Measurements from ENCODE around the gene C2CD2L. TPM values are rescaled to one million over a fixed set of nuclear protein-coding genes. Genes with fewer than 3 reads are reported as not detected.
"Not testable (repeated sequence)": the region's sequence is repeated elsewhere in the genome, so short reads cannot be mapped to it uniquely, and the experiment has no call there.

C2CD2L gene
- total RNA-seq, 1 donor from 2014 or later, result 11.0 TPM

GRCh38 chr11:119149018-119149785 lies 42.1 kb downstream of the C2CD2L start, which contains the start of gene ABCG4:
Gene ABCG4 (plus strand): TSS chr11:119149052. CDS start chr11:119149966, 914 bp downstream.
- no peak for DNase-seq (ENCODE audit: low spot score)

DNA sequence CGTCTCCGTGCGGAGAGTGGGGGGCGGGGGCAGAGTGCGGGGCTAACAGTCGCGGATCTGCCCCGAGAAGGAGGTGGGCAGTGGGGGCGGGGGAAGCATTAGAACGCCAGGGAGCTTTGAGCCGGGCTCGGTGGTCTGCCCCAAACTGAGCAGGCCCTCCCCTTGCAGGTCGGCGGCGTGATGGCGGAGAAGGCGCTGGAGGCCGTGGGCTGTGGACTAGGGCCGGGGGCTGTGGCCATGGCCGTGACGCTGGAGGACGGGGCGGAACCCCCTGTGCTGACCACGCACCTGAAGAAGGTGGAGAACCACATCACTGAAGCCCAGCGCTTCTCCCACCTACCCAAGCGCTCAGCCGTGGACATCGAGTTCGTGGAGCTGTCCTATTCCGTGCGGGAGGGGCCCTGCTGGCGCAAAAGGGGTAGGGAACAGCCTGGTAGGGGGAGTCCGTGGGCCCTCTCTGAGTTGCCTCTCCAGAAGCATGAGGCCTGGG lies 42.7 kb downstream of the C2CD2L start:
- DNase-seq (ENCODE audit: low spot score), result no peak

GRCh38 chr11:119152043-119152442 lies 44.9 kb downstream of the C2CD2L start:
- no peak for DNase-seq (ENCODE audit: low spot score)

GRCh38 chr11:119152604-119153003 lies 45.5 kb downstream of the C2CD2L start:
- no peak for DNase-seq (ENCODE audit: low spot score)

DNA sequence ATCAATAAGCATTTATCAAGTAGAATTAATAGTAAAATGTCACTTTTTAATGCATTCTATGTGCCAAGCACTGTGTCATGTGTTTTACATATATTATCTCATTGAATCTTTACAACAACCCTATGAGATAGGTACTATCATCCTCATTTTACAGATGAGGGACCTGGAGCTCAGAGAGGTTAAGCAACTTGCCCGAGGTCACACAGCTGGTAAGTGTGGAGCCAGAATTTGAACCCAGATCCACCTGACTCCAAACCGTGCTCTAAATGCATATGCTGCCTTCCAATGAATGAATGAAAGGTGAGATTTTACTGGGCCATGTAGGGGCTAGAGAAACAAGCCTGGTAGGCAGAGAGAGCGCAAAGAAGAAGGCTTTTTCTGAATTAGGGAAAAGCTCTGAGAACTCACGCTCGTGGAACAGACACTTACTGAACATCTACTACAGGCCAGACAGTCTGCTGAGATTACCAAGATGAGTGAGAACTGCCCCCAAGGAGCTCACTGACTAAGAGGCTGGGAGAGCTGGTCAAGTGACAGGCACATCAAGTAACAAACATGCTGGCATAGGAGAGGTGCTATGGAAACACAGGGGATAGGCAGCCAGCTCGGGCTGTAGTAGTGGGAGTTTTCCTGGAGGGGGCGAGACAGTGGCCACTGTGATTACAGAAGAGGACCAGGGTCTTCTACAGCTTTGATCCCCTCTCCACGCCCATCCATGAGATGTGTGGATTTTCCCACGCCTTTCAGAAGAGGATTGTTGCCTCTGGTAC lies 46.1 kb downstream of the C2CD2L start:
- DNase-seq (ENCODE audit: low spot score), result no peak

DNA sequence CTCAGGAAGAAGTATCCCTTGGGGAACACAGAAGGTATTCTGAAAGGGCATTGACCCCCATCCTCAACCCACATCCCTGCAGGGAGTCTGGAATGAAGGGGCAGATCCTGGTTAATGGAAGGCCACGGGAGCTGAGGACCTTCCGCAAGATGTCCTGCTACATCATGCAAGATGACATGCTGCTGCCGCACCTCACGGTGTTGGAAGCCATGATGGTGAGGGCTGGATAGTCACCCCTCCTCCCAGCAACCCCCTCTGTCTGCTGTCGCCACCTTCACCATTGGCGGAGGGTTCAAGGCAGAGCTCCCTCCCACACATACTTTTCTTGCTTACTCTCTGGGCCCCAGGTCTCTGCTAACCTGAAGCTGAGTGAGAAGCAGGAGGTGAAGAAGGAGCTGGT lies 47.0 kb downstream of the C2CD2L start:
- no peak for DNase-seq (ENCODE audit: low spot score)

GRCh38 chr11:119155733-119156492 lies 48.8 kb downstream of the C2CD2L start:
- no peak for DNase-seq (ENCODE audit: low spot score)

DNA sequence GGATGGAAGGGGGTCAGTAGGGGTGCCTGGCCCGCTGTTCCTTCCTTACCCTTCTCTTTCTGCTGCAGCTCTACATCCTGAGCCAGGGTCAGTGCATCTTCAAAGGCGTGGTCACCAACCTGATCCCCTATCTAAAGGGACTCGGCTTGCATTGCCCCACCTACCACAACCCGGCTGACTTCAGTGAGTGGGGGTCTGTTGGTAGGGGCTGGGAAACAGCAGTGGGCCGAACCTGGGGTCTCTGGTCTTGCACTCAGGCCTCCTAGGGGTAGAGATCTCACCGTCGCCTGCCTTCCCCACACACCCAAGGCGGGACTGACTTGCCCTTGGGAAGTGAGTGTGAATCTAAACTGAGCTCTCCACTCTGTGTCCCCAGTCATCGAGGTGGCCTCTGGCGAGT lies 49.4 kb downstream of the C2CD2L start:
- DNase-seq (ENCODE audit: low spot score), result no peak

- DNase-seq (ENCODE audit: low spot score), result no peak
These were observed 49.9 kb downstream of the C2CD2L start for GRCh38 chr11:119157063-119157462.

GRCh38 chr11:119158467-119158866 lies 51.3 kb downstream of the C2CD2L start:
- DNase-seq (ENCODE audit: low spot score), result no peak

DNA sequence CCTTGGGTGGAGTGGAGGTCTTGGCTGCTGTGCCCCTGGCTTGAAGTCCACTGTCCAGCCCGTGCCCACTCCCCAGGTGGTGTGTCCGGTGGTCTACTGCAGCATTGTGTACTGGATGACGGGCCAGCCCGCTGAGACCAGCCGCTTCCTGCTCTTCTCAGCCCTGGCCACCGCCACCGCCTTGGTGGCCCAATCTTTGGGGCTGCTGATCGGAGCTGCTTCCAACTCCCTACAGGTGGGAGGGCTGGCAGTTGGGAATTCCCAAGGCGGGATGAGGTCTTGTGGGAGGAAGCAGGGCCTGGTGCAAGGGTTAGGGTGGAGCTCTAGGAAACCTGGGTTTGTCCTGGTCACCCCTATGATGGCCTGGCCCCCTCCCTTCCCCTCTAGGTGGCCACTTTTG lies 53.0 kb downstream of the C2CD2L start:
- DNase-seq (ENCODE audit: low spot score), result no peak

DNA sequence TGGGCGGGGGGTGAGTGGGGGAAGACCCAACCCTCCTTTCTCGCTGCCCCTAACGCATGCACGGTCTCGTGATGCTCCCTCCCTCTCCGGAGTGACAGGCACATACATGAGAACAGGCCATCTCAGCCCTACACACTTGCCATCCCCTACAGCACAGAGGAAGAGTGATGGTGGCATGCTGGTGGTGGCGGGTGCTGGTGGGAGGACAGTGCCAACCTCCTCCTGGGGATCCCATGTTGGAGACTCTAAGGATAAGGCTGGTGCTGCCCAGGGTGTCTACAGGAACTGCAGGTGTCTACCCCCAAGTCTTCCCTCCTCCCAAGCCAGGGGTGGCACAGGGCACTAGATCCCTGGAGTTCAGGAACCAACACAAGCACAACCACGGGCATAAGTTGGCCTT lies 54.7 kb downstream of the C2CD2L start:
- DNase-seq (ENCODE audit: low spot score), result no peak

DNA sequence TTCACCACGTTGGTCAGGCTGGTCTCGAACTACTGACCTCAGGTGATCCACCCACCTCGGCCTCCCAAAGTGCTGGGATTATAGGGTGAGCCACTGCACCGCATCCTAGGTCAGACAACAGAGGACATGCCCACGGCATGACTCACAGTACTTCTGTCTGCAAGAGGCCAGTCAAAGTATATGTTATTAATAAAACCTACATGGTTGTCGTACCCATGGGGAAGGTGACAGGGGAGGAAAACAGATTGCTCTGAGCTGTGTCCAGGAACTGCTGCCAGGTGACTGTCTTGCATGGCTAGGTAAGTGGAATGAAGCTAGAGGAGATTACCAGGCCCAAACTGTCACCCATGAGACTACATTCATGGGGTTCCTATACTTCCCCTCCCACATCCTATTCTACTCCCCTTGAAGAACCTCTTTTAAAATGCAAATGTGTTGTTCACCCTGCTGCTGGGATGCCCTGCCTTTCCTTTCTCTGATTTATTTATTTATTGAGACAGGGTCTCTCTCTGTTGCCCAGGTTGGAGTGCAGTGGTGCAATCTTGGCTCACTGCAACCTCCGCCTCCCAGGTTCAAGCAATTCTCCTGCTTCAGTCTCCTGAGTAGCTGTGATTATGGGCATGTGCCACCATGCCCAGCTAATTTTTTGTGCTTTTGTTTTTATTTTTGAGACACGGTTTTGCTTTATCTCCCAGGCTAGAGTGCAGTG lies 59.4 kb downstream of the C2CD2L start:
- DNase-seq (ENCODE audit: low spot score), result no peak

DNA sequence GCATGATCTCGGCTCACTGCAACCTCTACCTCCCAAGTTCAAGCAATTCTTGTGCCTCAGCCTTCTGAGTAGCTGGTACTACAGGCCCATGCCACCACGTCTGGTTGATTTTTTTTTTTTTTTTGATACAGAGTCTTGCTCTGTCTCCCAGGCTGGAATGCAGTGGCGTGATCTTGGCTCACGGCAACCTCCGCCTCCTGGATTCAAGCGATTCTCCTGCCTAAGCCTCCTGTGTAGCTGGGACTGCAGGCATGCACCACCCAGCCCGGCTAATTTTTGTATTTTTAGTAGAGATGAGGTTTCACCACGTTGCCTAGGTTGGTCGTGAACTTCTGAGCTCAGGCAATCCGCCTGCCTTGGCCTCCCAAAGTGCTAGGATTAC lies 59.9 kb downstream of the C2CD2L start:
- not testable (repeated sequence) for DNase-seq (ENCODE audit: low spot score)

DNA sequence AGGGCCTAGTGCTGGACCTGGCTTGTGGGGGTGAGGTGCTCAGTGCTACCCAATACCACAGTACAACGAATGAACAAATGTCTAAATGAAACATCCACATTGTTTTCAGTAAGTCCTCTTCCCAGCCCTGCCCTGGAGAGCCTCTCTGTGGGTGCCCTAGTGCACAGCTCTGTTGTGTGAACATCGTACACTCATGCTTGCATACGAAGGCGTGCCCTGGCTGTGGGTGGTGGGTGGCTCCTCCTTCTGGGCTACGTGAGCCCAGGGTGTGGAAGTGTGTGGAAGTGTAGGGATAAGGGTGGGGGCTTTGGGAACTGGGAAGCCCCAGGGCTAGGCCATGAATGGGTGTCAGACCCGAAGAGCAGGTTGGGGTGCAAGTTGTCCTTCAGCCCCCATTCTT lies 60.8 kb downstream of the C2CD2L start:
- no peak for DNase-seq (ENCODE audit: low spot score)

Other genes starting within 250 kb of the C2CD2L start
- not detected for gene CXCR5, start 223.5 kb upstream of the C2CD2L start, total RNA-seq
- 86.4 TPM for gene BCL9L, start 181.4 kb upstream of the C2CD2L start, total RNA-seq
- gene UPK2, start 151.0 kb upstream of the C2CD2L start, total RNA-seq, result not detected
- not detected for gene FOXR1, start 135.6 kb upstream of the C2CD2L start, total RNA-seq
- gene CENATAC, start 109.2 kb upstream of the C2CD2L start, total RNA-seq, result 34.8 TPM
- gene RPS25, start 89.0 kb upstream of the C2CD2L start, total RNA-seq, result 953 TPM
- 52.8 TPM for gene TRAPPC4, start 88.6 kb upstream of the C2CD2L start, total RNA-seq
- gene SLC37A4, start 76.5 kb upstream of the C2CD2L start, total RNA-seq, result 10.2 TPM
- gene HYOU1, start 50.1 kb upstream of the C2CD2L start, total RNA-seq, result 115 TPM
- 33.3 TPM for gene VPS11, start 39.5 kb upstream of the C2CD2L start, total RNA-seq
- gene HMBS, start 22.5 kb upstream of the C2CD2L start, total RNA-seq, result 22.2 TPM
- gene DPAGT1, start 5.5 kb upstream of the C2CD2L start, total RNA-seq, result 40.9 TPM
- gene HINFP, start 14.2 kb downstream of the C2CD2L start, total RNA-seq, result 13.5 TPM
- gene ABCG4, start 41.7 kb downstream of the C2CD2L start, total RNA-seq, result not detected
- 16.3 TPM for gene NLRX1, start 61.4 kb downstream of the C2CD2L start, total RNA-seq
- not detected for gene NHERF4, start 78.1 kb downstream of the C2CD2L start, total RNA-seq
- 30.4 TPM for gene CBL, start 99.0 kb downstream of the C2CD2L start, total RNA-seq
- gene MCAM, start 209.8 kb downstream of the C2CD2L start, total RNA-seq, result 550 TPM
- gene RNF26, start 227.2 kb downstream of the C2CD2L start, total RNA-seq, result 20.6 TPM
- gene C1QTNF5, start 233.5 kb downstream of the C2CD2L start, total RNA-seq, result 52.9 TPM
- gene MFRP, start 239.4 kb downstream of the C2CD2L start, total RNA-seq, result not detected

All from mesenteric fat pad (tissue), 1 donor.